SKM-1 treated with dmso at 0.1 percent for 144 hours (cell line): ENCODE data around the gene SMAD6.
"Not testable (repeated sequence)": the region's sequence is repeated elsewhere in the genome, so short reads cannot be mapped to it uniquely, and the experiment has no call there.

Source experiments
- DNase-seq: peaks from one replicate; lab custom pipeline; 2025; ENCODE audit not compliant: unreplicated experiment; lab: John Stamatoyannopoulos, UW

SMAD6 gene

DNA sequence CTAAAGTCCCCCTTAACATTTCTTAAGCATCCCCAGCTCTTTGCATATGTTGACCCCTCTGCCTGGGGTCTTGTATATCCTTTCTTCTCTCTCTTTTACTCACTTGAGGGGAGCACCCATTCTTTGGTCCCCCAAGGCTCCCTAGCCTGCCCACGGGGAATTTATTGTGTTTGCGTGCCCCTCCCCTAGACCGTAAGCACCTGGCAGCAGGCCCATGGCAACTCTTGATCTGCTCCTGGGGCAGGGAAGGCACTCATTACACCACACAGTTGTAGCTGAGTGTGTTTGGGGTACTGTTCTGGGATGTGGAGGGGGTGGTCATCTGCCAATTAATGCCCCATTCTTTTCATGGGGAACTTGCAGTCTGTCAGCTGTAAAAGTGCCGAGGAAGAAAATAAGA lies 27.3 kb upstream of the SMAD6 start:
- DNase-seq, result no peak

GRCh38 chr15:66675446-66675845 lies 26.6 kb upstream of the SMAD6 start:
- no peak for DNase-seq

DNA sequence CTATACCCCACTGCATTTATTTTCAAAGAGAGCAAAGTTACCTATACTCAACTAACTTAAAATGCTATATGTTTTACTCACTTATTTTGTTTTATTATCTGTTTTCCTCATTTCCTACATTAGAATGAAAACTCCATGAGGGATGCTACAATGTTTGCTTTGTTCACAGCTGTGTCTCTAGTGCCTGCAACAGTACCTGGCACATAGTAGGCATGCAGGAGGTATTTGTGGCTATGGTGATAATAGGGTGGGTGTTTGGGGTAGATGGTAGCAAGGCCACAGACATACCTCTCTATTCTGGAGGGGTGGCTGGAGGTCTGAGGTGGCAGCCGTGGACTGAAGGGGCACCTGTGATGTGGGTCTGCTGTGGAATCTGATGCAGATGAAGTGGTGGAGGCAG lies 24.7 kb upstream of the SMAD6 start:
- DNase-seq, result no peak

- no peak for DNase-seq
These were observed 22.9 kb upstream of the SMAD6 start for GRCh38 chr15:66679061-66679656.

- no peak for DNase-seq
These were observed 22.4 kb upstream of the SMAD6 start for GRCh38 chr15:66679657-66680108.

DNA sequence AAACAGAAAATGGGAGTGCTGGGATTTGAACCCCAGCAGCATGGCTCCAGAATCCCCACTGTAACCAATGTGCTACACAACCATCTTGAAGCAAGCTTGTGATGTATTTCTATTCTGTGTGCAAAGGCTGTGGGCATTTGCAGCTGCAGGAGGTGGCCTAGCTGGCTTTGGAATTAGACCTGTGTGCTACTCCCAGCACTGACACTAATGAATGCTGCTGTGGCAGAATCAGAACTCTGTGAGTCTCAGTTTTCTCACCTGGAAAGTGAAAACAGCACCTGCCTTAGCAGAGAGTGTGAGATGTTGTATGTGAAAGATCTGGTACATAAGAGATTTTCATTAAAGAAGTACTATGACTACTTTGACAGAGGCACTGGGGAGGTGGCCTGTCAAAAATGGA lies 21.5 kb upstream of the SMAD6 start:
- no peak for DNase-seq

GRCh38 chr15:66681395-66681794 lies 20.6 kb upstream of the SMAD6 start:
- DNase-seq, result no peak

- no peak for DNase-seq
These were observed 19.8 kb upstream of the SMAD6 start for GRCh38 chr15:66682246-66682645.

DNA sequence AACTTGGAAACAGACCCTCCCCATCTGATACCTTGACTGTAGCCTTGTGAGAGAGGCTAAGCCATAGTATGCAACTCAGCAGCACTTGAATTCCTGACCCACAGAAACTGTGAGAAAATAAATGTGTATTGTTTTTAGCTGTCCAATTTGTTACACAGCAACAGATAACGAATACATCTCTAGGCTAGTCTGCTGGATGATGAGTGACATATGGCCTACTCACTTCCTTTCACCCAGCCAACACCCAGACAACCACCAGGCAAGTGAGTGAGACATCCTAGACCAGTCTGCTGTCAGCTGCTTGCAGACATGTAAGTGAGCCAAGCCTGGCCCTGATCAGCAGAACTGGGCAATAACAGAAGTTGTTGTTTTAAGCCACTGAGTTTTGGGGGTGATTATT lies 19.2 kb upstream of the SMAD6 start:
- DNase-seq, result no peak

GRCh38 chr15:66684136-66684681 lies 17.8 kb upstream of the SMAD6 start:
- DNase-seq, result no peak

- DNase-seq, result no peak
These were observed 16.3 kb upstream of the SMAD6 start for GRCh38 chr15:66685638-66686150.

- DNase-seq, result not testable (repeated sequence)
These were observed 11.1 kb upstream of the SMAD6 start for GRCh38 chr15:66690912-66691311.

- DNase-seq, result no peak
These were observed 10.3 kb upstream of the SMAD6 start for GRCh38 chr15:66691727-66692126.

GRCh38 chr15:66692391-66692790 lies 9.6 kb upstream of the SMAD6 start:
- no peak for DNase-seq

DNA sequence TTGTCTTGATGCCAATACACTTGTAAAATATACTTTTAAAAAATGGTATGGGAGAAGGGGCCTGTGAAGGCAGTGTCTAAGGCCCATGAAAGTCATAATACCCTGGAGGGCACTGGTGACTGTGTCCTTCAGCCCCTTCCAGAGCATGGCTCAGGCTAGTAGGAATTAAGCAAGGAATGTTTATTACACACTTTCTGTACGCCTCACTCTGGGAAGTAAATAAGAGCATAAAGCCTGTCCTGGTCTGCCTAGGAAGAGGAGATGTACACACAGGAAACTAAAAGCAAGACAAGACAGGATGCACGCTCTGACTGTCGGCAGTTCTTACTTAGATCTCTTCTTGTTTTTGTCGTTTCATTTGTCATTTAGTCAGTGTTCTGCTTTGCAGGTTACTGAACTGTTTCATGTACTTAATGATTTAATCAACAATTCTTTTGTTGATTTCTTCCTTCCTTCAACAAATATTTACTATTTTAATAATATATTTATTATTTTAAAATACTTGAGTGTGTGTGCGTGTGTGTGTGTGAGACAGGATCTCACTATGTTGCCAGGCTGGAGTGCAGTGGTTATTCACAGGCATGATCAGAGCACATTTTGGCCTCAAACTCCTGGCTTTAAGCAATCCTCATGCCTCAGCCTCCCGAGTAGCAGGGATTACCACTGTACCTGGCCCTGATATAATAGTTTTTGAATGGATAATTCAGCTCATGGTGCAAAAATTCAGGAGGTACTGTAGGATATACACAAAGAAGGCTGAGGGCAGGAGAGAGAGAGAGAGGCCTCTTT lies 9.0 kb upstream of the SMAD6 start:
- DNase-seq, result no peak

- no peak for DNase-seq
These were observed 5.3 kb upstream of the SMAD6 start for GRCh38 chr15:66696770-66697169.

DNA sequence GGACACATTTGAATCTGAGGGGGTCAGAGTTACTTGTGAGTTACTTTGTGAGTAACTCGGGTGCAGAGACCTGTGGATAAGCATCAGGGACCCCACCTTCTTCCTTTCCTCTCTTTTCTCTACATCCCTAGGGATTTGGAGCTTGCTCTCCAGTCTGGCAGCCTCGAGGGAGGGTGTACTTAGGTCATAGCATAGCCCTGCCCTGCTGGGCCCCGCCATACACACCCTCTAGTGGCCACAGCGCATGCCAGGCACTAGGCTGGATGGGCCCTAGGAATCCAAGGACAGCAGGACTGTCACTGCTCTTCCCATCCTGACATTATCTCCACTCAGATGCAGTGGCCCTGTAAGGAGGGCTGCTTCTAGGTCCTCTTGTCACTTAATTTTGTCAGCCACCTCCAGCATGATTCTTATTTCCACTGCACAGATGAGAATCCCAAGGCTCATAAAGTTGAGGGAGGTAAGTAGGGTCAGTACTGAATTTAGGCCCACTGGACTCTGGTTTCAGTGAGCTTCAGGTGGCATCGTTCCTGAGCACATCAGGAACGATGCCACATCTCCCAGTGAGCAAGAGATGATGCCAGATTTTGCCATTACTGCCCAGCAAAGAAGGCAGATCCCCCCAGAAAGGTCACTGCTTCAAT lies 3.6 kb upstream of the SMAD6 start:
- peak; percentile 65 for DNase-seq

DNA sequence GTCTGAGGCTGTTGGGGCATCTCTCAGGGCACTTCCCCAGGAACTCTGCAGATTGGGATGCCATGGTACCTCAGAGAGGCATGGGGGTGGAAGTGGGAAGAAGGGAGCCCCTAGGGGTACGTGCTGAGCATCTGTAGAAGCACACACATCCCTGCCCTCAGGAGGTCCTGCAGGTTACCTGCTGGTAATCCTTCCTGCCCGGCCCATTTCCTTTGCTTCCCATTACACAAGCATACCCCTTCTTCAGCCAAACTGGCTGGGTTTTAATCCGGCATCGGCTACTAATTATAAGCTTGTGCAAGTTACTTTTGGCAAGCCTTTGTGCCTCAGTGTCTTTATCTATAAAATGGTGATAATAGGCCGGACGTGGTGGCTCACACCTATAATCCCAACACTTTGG lies 3.1 kb upstream of the SMAD6 start:
- no peak for DNase-seq

DNA sequence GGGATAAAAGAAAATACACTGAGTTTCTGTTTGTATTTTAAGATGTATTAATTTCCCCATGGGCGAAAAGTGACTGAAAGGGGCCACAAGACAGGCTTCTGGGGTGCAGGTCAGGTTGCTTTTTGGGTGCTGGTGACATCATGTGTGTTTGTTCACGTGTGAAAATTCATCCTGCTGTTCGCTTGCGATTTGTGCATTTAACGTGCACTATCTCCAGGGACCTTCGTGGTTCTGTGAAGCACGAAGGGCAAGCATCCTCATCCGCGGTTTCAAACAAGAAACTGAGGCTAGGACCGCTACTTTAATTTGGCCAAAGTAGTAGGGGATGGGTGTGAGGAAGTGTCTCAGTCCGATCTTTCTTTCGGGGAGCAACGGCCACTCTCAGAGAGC lies 1.6 kb upstream of the SMAD6 start:
- no peak for DNase-seq

DNA sequence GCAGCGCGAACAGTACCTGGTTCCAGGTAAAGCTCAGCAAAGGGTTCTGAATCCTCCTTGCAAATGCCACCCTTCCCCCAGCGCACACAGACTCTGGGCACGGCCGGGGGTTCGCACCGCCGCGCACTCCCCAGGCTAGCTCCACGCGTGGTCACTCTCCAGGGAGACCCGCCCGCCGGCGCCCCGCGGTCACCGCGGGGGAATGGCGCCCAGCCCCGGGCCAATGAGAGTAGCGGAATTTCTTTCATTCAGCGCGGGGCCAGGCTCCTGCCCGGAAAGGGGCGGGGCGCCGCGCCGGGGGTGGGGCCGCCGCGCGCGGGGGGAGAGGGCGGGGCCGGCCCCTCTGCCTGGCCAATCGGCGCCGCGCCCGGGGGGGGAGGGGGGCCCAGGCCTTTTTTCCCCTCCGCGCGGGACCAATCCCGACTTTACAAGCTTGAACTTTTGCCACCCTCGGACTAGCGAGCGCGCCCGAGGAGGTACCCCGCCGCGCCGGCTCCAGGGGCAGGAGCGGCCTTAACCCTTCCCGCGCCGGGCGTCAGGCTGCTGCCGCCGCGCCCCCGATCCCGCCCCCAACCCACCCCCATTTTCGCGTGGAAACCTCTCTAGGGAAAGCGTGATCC lies 1.1 kb upstream of the SMAD6 start:
- DNase-seq, result peak; percentile 95

DNA sequence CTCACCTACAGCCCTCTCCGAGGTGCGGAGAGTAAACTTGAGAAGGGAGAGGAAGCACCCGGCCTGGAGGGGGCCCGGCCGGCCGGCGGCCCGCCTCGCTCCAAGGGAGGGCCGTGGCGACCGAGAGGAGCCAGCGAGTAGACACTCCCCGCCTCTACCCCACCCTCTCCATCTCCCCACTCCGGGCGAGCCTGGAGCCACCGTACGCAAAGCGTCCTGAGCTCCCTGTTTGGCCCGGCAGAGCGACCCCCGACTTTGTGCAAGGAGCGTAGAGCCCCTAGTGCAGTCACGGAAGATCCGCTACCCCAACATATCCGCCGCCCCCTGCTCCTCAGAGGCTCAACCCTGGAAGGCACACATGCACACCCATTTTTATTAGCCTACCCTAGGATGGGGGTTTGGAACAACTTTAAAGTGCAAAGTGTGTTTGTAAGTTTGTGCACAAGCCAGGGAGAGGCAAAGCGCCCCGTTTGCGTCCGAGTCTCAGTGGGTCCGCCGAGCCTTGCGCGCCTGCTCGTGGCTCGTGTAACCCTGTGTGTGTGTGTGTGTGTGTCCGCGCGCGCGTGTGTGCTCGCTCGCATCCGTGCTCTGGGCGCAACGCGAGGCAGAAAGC lies 508 bp upstream of the SMAD6 start:
- no peak for DNase-seq
